CD1c-positive myeloid dendritic cell (primary cell): ENCODE data around the gene VPS45.
"Not testable (repeated sequence)": the region's sequence is repeated elsewhere in the genome, so short reads cannot be mapped to it uniquely, and the experiment has no call there.

Source experiments
- DNase-seq: peaks from one replicate; pipeline ENCODE4 v3.0.0-alpha.2; 2016; ENCODE audit errors: extremely low spot score

Gene VPS45

GRCh38 chr1:150160964-150161621, 93.5 kb downstream of the VPS45 start:
- DNase-seq: peak; percentile 37

- DNase-seq: peak; percentile 22
These were observed 94.4 kb downstream of the VPS45 start for GRCh38 chr1:150161747-150162581.

- DNase-seq: no peak
These were observed 94.9 kb downstream of the VPS45 start for GRCh38 chr1:150162582-150162861.

- DNase-seq: peak; percentile 91
These were observed 95.5 kb downstream of the VPS45 start for GRCh38 chr1:150162862-150163706.

GRCh38 chr1:150164224-150164623, 96.6 kb downstream of the VPS45 start:
- DNase-seq: peak; percentile 66

GRCh38 chr1:150164779-150165178, 97.2 kb downstream of the VPS45 start:
- DNase-seq: no peak

GRCh38 chr1:150165622-150166612, 98.3 kb downstream of the VPS45 start:
- DNase-seq: peak; percentile 56

- DNase-seq: peak; percentile 67
These were observed 101.5 kb downstream of the VPS45 start for GRCh38 chr1:150168960-150169601.

GRCh38 chr1:150171801-150172200, 104.2 kb downstream of the VPS45 start:
- no peak for DNase-seq

GRCh38 chr1:150173141-150173585, 105.6 kb downstream of the VPS45 start:
- no peak for DNase-seq

GRCh38 chr1:150176593-150176992, 109.0 kb downstream of the VPS45 start:
- DNase-seq: peak; percentile 78

GRCh38 chr1:150178548-150178947, 111.0 kb downstream of the VPS45 start:
- no peak for DNase-seq

- DNase-seq: no peak
These were observed 112.3 kb downstream of the VPS45 start for GRCh38 chr1:150179867-150180266.

GRCh38 chr1:150180474-150180873, 112.9 kb downstream of the VPS45 start:
- DNase-seq: no peak

GRCh38 chr1:150182247-150182646, 114.7 kb downstream of the VPS45 start:
- DNase-seq: no peak

- DNase-seq: peak; percentile 60
These were observed 115.5 kb downstream of the VPS45 start for GRCh38 chr1:150183061-150183460.

- DNase-seq: no peak
These were observed 117.9 kb downstream of the VPS45 start for GRCh38 chr1:150185481-150185880.

- not testable (repeated sequence) for DNase-seq
These were observed 118.8 kb downstream of the VPS45 start for GRCh38 chr1:150186438-150186788.

GRCh38 chr1:150186789-150187559, 119.4 kb downstream of the VPS45 start:
- DNase-seq: peak; percentile 86

- no peak for DNase-seq
These were observed 120.0 kb downstream of the VPS45 start for GRCh38 chr1:150187560-150187931.
